ENCODE measurements around the gene PAMR1. TPM values are rescaled to one million over a fixed set of nuclear protein-coding genes. Genes with fewer than 3 reads are reported as not detected.

PAMR1 gene
- total RNA-seq, 4 donors from 2014 or later = 12.7 to 20.8 (median 17.8) TPM

DNA sequence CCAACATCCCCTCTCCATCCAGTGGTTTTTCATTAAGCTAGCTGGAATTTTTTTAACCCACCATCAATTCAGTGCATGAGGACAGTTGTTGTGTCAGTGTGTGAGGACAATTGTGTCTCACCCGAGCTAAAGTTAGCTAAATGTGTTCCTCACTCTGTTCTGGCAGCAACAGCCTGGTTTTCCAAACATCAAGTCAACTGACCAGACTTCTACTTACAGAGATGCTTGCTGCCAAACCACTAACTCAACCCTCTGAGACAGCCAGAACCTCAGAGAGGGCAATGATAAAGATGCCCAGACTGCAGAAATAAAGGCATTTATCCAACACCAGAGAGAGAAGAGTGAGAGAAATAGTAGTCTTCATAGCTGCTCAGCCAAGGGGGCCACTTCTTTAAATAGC is 6.7 kb downstream of the PAMR1 start:
- WGBS, 2 donors = 50 to 52% methylated on average over 1 of the region's 1 CpG
- H3K4me3 ChIP-seq (ENCODE audit: low read depth, poor library complexity, severe bottlenecking) = no peak overlapping the region
- TF ChIP-seq, protein P1, sequence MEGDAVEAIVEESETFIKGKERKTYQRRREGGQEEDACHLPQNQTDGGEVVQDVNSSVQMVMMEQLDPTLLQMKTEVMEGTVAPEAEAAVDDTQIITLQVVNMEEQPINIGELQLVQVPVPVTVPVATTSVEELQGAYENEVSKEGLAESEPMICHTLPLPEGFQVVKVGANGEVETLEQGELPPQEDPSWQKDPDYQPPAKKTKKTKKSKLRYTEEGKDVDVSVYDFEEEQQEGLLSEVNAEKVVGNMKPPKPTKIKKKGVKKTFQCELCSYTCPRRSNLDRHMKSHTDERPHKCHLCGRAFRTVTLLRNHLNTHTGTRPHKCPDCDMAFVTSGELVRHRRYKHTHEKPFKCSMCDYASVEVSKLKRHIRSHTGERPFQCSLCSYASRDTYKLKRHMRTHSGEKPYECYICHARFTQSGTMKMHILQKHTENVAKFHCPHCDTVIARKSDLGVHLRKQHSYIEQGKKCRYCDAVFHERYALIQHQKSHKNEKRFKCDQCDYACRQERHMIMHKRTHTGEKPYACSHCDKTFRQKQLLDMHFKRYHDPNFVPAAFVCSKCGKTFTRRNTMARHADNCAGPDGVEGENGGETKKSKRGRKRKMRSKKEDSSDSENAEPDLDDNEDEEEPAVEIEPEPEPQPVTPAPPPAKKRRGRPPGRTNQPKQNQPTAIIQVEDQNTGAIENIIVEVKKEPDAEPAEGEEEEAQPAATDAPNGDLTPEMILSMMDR (IDR thresholded peaks at IDR 0.05) = no peak
- TF ChIP-seq POLR2A (IDR thresholded peaks at IDR 0.05) = no peak
- no peak for DNase-seq (ENCODE audit: low spot score in 2 of 2)
- intact Hi-C loops (cut with DNase I; ENCODE audit: low total_unique reads) = no loop called here

DNA sequence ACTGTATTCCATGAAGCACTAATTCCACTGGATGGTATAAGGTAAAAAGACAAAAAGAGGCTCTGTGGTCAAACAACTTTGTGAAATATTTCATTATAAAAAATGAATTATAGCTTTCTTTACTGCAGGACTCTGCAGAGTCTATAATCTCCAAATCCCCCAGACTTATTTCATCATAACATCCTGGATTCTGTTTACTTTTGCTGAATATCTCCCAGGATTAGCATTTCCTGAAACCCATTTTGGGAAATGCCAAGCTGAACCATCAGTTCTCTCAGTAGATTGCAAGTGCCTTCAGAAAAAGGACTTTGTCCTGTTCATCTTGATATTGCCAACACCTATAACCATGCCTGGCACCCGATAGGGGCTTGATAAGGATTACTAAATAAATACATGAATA is 7.9 kb downstream of the PAMR1 start:
- WGBS, 2 donors = 89 to 96% methylated on average over 1 of the region's 1 CpG
- TF ChIP-seq POLR2A (IDR thresholded peaks at IDR 0.05) = no peak
- TF ChIP-seq, protein P1 (IDR thresholded peaks at IDR 0.05) = no peak
- intact Hi-C loops (cut with DNase I; ENCODE audit: low total_unique reads) = no loop called here
- no peak overlapping the region for H3K4me3 ChIP-seq (ENCODE audit: low read depth, poor library complexity, severe bottlenecking)
- no peak for DNase-seq (ENCODE audit: low spot score in 2 of 2)

DNA sequence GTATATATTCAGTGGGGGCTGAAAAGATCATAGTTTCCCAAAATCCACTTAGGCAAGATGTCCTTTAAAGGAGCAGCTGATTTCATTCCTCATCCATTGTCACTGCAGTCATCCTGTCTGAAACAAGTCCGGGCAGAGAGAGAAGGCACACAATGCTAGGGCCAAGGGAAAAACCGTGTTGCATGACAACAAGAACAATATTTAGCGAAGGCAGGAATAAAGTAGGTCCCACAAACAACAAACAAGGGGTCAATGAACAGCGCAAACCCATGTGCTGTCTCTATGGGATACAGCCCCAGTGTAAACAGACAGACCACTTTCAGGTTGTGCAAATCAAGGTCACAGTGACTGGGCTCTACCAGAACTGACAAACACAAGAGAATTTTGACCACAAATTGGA is 9.0 kb downstream of the PAMR1 start:
- intact Hi-C loops (cut with DNase I; ENCODE audit: low total_unique reads) = no loop called here
- TF ChIP-seq, protein P1 (IDR thresholded peaks at IDR 0.05) = no peak
- no peak for TF ChIP-seq POLR2A (IDR thresholded peaks at IDR 0.05)
- WGBS, 2 donors = 44 to 54% methylated on average over 4 of the region's 4 CpGs
- DNase-seq (ENCODE audit: low spot score in 2 of 2) = no peak
- H3K4me3 ChIP-seq (ENCODE audit: low read depth, poor library complexity, severe bottlenecking) = no peak overlapping the region

DNA sequence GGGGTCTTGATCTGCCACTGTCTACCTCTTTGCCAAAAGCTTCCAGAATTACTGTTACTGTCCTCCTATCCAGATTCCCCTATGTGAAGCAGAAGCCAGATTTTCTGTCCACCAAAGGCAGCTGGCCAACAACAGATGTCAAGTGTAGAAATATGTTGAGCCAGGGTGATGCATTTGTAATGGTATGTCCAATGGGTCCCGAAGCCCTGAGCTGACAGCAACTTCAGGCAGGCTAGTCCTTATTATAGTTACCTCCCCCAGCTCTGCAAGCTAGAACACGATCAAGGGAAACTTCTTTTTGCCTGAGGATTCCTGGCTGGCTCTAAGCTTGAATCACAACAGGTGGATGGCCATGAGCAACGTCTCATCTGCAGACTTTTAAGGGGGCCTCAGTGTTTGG is 10.2 kb downstream of the PAMR1 start:
- no peak overlapping the region for H3K4me3 ChIP-seq (ENCODE audit: low read depth, poor library complexity, severe bottlenecking)
- 26 to 36% methylated on average over 3 of the region's 3 CpGs for WGBS, 2 donors
- TF ChIP-seq POLR2A (IDR thresholded peaks at IDR 0.05) = no peak
- TF ChIP-seq, protein P1 (IDR thresholded peaks at IDR 0.05) = no peak
- intact Hi-C loops (cut with DNase I; ENCODE audit: low total_unique reads) = no loop called here
- DNase-seq (ENCODE audit: low spot score in 2 of 2) = no peak

DNA sequence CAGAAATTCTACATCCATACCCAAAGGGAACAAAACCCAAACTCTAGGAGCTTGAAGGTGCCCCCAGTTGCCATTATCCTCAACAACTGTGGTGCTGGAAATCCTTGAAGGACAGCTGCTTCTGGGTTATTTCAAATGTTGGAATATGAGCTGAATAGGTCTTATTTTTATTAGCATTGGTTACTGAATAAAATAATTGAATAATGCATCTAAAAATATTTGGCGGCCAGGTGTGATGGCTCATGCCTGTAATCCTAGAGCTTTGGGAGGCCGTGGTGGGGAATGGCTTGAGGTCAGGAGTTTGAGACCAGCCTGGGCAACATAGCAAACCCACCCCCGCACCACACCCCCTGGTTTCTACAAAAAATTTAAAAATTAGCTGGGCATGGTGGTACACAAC is 10.9 kb downstream of the PAMR1 start:
- DNase-seq (ENCODE audit: low spot score in 2 of 2) = no peak
- H3K4me3 ChIP-seq (ENCODE audit: low read depth, poor library complexity, severe bottlenecking) = no peak overlapping the region
- WGBS, 2 donors = 86% methylated on average over 3 of the region's 3 CpGs
- intact Hi-C loops (cut with DNase I; ENCODE audit: low total_unique reads) = no loop called here
- TF ChIP-seq, protein P1 (IDR thresholded peaks at IDR 0.05) = no peak
- TF ChIP-seq POLR2A (IDR thresholded peaks at IDR 0.05) = no peak

DNA sequence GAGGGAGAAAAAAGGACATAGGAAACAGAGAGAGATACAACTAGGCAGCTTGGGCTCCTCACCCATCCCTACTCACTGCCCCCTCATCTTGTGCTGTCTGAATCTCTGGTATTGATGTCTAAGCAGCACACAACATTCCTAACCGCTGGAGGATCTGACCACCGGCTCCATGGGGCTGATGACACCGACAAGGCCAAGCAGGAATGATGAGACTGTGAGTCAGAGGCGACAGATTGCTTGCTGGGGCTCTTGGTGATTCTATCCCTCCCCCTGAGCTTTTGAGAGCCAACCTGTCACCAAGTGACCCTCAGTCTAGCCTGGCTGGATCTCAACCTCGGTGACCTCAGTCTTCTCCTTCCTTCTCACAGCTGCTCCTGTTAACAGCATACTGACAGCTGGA is 13.8 kb downstream of the PAMR1 start:
- TF ChIP-seq, protein P1 (IDR thresholded peaks at IDR 0.05) = no peak
- TF ChIP-seq POLR2A (IDR thresholded peaks at IDR 0.05) = no peak
- no peak overlapping the region for H3K4me3 ChIP-seq (ENCODE audit: low read depth, poor library complexity, severe bottlenecking)
- no peak for DNase-seq (ENCODE audit: low spot score in 2 of 2)
- 81 to 82% methylated on average over 5 of the region's 5 CpGs for WGBS, 2 donors
- intact Hi-C loops (cut with DNase I; ENCODE audit: low total_unique reads) = no loop called here

All from lower leg skin (tissue), 4 donors.